ENCODE measurements around the gene CCL17.

- TF ChIP-seq, protein P1, sequence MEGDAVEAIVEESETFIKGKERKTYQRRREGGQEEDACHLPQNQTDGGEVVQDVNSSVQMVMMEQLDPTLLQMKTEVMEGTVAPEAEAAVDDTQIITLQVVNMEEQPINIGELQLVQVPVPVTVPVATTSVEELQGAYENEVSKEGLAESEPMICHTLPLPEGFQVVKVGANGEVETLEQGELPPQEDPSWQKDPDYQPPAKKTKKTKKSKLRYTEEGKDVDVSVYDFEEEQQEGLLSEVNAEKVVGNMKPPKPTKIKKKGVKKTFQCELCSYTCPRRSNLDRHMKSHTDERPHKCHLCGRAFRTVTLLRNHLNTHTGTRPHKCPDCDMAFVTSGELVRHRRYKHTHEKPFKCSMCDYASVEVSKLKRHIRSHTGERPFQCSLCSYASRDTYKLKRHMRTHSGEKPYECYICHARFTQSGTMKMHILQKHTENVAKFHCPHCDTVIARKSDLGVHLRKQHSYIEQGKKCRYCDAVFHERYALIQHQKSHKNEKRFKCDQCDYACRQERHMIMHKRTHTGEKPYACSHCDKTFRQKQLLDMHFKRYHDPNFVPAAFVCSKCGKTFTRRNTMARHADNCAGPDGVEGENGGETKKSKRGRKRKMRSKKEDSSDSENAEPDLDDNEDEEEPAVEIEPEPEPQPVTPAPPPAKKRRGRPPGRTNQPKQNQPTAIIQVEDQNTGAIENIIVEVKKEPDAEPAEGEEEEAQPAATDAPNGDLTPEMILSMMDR (IDR thresholded peaks at IDR 0.05), result no peak
- TF ChIP-seq POLR2A (IDR thresholded peaks at IDR 0.05), result no peak
Observed at GRCh38 chr16:57358527-57359095, 46.0 kb upstream of the CCL17 start, which contains the start of gene CCL22.
